Mesothelial cell of epicardium (in vitro differentiated cells): ENCODE results near the gene NCLN. TPM values are rescaled to one million over a fixed set of nuclear protein-coding genes. Genes with fewer than 3 reads are reported as not detected.

ENCODE experiments used
- DNase-seq, 2 experiments: peaks; one replicate each; pipeline ENCODE4 v3.0.0; 2021; ENCODE audit warnings: low spot score in 2 of 2; ENCODE audit not compliant: unreplicated experiment in 2 of 2
- H3K27ac Mint-ChIP-seq: 2 replicates; pipeline ENCODE4 v1.8.0; 2021; ENCODE audit warnings: mixed read lengths
- H3K27me3 Mint-ChIP-seq: 2 replicates; pipeline ENCODE4 v1.8.0; 2021; ENCODE audit warnings: low read depth, mixed read lengths
- H3K36me3 Mint-ChIP-seq: 2 replicates; pipeline ENCODE4 v1.8.0; 2021; ENCODE audit warnings: mixed read lengths
- H3K4me1 Mint-ChIP-seq: 2 replicates; pipeline ENCODE4 v1.8.0; 2021; ENCODE audit warnings: mixed read lengths
- H3K4me3 Mint-ChIP-seq: 2 replicates; pipeline ENCODE4 v1.8.0; 2021; ENCODE audit warnings: mild to moderate bottlenecking, moderate library complexity, mixed read lengths
- H3K9me3 Mint-ChIP-seq: 2 replicates; pipeline ENCODE4 v1.8.0; 2021; ENCODE audit warnings: mixed read lengths
- total RNA-seq: library from RNA; stranded (reverse); gene quantifications from 3 replicates; pipeline ENCODE4 v1.2.1, GENCODE V29; 2021
- TF ChIP-seq, protein P1 (sequence below): fragments of 200-600 bp; sonication (generic); IDR thresholded peaks from one replicate; pipeline ENCODE4 v1.5.0; 2021; ENCODE audit warnings: antibody characterized with exemption; ENCODE audit not compliant: unreplicated experiment

The NCLN gene
- total RNA-seq, 1 donor from 2014 or later = 51.2 TPM

DNA sequence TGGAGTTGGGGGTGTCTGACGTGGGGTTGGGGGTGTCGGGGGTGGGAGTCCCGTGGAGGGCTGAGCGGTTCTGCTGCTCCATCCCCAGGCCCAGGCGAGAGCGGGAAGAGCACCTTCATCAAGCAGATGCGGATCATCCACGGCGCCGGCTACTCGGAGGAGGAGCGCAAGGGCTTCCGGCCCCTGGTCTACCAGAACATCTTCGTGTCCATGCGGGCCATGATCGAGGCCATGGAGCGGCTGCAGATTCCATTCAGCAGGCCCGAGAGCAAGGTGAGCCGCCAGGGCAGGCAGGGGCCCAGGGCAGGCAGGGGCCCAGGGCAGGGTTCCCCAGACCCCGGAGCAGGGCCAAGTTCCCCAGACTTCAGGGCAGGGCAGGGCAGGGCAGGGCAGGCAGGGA, 37.2 kb upstream of the NCLN start:
- DNase-seq = no peak
- Mint-ChIP-seq H3K27me3 (peaks cover 18% of the 10 kb centered on the region), H3K36me3 (no peaks in the 10 kb centered on the region), H3K4me1 (no peaks in the 10 kb centered on the region), H3K4me3 (no peak overlapping the region), H3K27ac (no peak overlapping the region), H3K9me3 (no peaks in the 10 kb centered on the region)
- TF ChIP-seq, protein P1, sequence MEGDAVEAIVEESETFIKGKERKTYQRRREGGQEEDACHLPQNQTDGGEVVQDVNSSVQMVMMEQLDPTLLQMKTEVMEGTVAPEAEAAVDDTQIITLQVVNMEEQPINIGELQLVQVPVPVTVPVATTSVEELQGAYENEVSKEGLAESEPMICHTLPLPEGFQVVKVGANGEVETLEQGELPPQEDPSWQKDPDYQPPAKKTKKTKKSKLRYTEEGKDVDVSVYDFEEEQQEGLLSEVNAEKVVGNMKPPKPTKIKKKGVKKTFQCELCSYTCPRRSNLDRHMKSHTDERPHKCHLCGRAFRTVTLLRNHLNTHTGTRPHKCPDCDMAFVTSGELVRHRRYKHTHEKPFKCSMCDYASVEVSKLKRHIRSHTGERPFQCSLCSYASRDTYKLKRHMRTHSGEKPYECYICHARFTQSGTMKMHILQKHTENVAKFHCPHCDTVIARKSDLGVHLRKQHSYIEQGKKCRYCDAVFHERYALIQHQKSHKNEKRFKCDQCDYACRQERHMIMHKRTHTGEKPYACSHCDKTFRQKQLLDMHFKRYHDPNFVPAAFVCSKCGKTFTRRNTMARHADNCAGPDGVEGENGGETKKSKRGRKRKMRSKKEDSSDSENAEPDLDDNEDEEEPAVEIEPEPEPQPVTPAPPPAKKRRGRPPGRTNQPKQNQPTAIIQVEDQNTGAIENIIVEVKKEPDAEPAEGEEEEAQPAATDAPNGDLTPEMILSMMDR = no peak

DNA sequence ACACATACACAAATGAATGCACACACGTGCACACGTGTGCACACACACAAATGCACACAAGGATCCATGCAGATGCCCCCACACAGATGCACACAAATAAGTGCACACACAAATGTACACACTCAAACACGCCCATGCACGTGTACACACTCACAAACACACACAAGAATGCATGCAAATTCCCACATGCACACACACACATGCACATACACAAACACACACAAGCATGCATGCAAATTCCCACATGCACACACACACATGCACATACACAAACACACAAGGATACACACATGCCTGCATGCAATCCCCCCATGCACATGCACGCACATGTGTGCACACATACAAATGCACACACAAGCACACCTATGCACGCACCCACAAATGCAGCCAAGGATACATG, 36.6 kb upstream of the NCLN start:
- no peak overlapping the region for H3K4me3 Mint-ChIP-seq
- no peak for DNase-seq
- no peaks in the 10 kb centered on the region for H3K36me3 Mint-ChIP-seq
- no peaks in the 10 kb centered on the region for H3K9me3 Mint-ChIP-seq
- peaks cover 18% of the 10 kb centered on the region for H3K27me3 Mint-ChIP-seq
- TF ChIP-seq, protein P1 = no peak
- no peak overlapping the region for H3K27ac Mint-ChIP-seq
- H3K4me1 Mint-ChIP-seq = no peaks in the 10 kb centered on the region

DNA sequence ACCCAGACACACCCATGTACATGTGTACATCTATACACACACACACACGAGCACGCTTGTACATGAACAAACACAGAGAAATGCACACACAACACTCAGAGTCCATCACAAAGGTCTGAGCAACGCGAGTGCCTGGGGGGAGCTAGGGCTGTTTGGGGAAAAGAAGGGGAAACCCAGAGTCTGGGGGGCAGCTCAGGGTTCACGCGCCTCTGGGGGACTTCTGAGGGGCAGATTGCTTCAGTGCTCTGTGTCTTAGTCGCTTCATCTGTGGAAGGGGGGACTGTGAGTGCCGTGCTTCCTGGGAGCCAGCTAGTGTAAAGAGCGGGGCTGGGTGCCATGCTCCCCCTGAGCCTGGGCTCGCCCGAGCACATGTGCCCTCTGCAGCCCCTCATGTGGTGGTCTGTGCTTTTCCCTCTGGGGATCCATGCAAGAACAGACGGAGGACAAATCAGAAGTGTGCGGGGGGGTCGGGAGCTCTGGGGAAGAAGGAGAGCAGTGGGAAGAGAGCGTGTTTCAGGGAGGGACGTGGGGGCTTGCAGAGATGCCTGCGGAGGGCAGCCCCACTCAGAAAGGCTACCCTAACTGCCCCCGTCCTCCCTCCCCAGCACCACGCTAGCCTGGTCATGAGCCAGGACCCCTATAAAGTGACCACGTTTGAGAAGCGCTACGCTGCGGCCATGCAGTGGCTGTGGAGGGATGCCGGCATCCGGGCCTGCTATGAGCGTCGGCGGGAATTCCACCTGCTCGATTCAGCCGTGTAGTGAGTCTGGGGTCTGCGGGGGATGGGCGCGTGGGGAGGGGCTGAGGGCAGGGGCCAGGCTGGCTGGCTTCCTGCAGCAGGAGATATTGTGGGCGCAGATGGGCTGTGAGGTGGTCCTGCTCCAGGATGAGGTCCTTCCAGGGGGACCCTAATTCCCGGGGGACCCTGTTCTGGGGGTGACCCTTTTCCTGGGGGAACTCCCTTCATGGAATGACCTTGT, 35.9 kb upstream of the NCLN start:
- no peak overlapping the region for H3K4me3 Mint-ChIP-seq
- H3K27ac Mint-ChIP-seq = no peak overlapping the region
- no peaks in the 10 kb centered on the region for H3K4me1 Mint-ChIP-seq
- DNase-seq = no peak
- TF ChIP-seq, protein P1 = no peak
- peaks cover 18% of the 10 kb centered on the region for H3K27me3 Mint-ChIP-seq
- no peaks in the 10 kb centered on the region for H3K9me3 Mint-ChIP-seq
- no peaks in the 10 kb centered on the region for H3K36me3 Mint-ChIP-seq

DNA sequence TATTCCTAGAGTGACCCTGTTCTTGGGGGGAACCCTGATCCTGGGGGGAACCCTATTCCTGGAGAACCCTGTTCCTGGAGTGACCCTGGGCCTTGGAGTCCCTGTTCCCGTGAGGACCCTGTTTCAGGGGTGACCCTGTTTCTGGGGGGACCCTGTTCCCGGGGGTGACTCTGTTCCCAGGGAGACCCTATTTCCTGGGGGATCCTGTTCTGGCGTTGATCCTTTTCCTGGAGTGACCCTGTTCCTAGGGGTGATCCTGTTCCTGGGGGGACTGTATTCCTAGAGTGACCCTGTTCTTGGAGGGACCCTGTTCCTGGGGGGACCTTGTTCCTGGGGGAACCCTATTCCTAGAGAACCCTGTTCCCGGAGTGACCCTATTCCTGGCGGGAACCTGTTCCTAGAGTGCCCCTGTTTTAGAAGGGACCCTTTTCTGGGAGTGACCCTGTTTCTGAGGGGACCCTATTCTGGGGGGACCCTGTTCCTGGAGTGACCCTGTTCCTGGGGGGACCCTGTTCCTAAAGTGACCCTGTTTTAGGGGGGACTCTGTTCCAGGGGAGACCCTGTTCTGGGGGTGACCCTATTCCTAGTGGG, 34.9 kb upstream of the NCLN start:
- peaks cover 18% of the 10 kb centered on the region for H3K27me3 Mint-ChIP-seq
- TF ChIP-seq, protein P1 = no peak
- no peak overlapping the region for H3K27ac Mint-ChIP-seq
- DNase-seq = no peak
- no peaks in the 10 kb centered on the region for H3K9me3 Mint-ChIP-seq
- H3K36me3 Mint-ChIP-seq = no peaks in the 10 kb centered on the region
- no peaks in the 10 kb centered on the region for H3K4me1 Mint-ChIP-seq
- no peak overlapping the region for H3K4me3 Mint-ChIP-seq

DNA sequence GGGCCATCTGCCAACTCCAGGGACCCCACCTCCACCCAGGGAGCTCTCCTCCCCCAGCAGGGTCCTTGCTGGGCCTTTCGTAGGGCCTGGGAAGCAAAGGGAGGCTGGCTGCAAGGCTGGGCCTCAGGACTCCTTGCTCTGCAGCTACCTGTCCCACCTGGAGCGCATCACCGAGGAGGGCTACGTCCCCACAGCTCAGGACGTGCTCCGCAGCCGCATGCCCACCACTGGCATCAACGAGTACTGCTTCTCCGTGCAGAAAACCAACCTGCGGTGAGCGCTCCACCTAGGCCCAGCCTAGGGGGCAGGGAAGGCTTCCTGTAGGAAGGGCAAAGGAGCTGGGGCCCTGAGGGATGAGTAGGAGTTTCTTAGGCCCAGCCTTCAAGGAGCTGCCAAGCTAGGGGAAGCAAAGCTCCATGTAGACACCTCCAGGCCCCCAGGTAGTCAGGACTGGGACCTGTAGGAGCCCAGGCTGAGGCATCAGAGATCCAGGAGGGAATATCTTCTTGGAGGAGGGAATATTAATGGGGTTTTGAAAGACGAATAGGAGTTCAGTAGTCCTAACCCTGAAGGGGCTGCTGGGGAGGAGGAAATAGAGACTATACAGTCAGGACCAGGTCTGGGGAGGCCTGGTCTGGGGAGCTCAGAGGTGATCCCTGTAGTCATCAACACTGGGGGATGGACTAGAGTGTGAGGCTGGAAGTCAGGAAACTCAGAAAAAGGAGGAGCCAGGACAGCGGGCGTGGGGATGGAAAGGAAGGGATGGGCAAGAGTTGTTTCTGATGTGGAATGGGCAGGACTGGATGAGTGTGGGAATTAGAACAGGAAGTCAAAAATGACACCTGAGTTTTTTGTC, 33.9 kb upstream of the NCLN start:
- TF ChIP-seq, protein P1 = no peak
- Mint-ChIP-seq H3K4me1 (no peaks in the 10 kb centered on the region), H3K36me3 (no peaks in the 10 kb centered on the region), H3K9me3 (no peaks in the 10 kb centered on the region), H3K27me3 (peaks cover 18% of the 10 kb centered on the region), H3K27ac (no peak overlapping the region), H3K4me3 (no peak overlapping the region)
- DNase-seq = no peak
